ENCODE measurements around the gene TMPRSS11F. TPM values are rescaled to one million over a fixed set of nuclear protein-coding genes. Genes with fewer than 3 reads are reported as not detected.

Gene TMPRSS11F
- total and polyA plus RNA-seq, 9 of the 15 experiments (the other 6 are each of a cell fraction or from before 2014, with no cell fraction given) = 0.03 to 0.36 (median 0.07) TPM; not detected in 2

DNA sequence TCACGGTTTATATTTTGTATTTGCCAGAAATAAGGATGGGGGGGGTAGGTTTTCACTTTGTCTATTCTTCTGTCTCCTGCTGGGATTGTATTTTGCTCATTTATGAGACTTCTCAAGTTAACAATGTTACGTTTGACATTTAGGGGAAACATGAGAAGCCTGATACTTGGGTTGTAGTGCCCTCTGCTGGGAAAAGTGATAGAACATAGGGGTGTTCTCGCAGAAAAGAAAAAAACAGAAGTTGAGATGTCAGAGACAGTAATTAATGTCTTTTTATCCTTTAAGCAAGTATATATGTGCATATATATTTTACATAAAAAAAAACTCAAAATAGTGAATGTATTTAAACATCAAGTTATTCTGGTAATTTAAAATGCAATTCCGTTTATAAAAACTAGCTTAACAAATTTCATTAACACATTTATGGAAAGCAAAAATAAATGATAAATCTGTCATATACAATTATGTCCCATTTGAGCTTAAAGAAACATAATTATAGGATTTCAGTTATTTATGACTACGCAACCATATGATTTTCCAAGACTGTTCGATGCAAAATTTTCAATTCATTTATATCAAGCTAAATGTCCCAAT, 46.0 kb upstream of the TMPRSS11F start:
- Histone ChIP-seq H3K36me3 (ENCODE audit: control insufficient read depth, insufficient read depth, low read length) (no peaks in the 10 kb centered on the region), H4K20me1 (replicated peaks; ENCODE audit: control insufficient read depth, insufficient read depth, low read length) (no peaks in the 10 kb centered on the region), H3K27me3 (ENCODE audit: control insufficient read depth in 2 of 2, insufficient read depth in 2 of 2, low read length in 2 of 2) (no peaks in the 10 kb centered on the region; a peak in 1 of 5 replicates), H3K9me3 (replicated peaks; ENCODE audit: control insufficient read depth, insufficient read depth, low read depth, low read length) (no peaks in the 10 kb centered on the region), H3K4me1 (replicated peaks in 1 of 2; ENCODE audit: control insufficient read depth in 2 of 2, insufficient read depth in 2 of 2, low read length in 2 of 2) (no peaks in the 10 kb centered on the region), H3K27ac (ENCODE audit: extremely low read depth, low read depth, low read length) (no peak overlapping the region), H3K4me3 (no peak overlapping the region), H2AFZ (ENCODE audit: low read depth, low read length) (no peak overlapping the region), H3K9ac (ENCODE audit: insufficient read depth in 1 of 2, low read depth in 2 of 2, low read length in 2 of 2) (no peak overlapping the region), H3K79me2 (ENCODE audit: control insufficient read depth, insufficient read depth, low read length) (no peaks in the 10 kb centered on the region), H3K9me1 (ENCODE audit: control insufficient read depth, insufficient read depth, low read length) (no peaks in the 10 kb centered on the region), H3K4me2 (ENCODE audit: insufficient read depth, low read length) (no peak overlapping the region)
- in situ Hi-C loops (cut with MboI) = loop anchor here (10.0 kb wide), 1 partner anchor 191 kb away; no protein-coding TSS in a partner anchor
- WGBS (ENCODE audit: insufficient coverage, low coverage, missing lambda C conversion rate) = 0% methylated on average over 6 of the region's 6 CpGs
- DNase-seq (ENCODE audit: extremely low read depth in 1 of 4, low spot score in 3 of 4) = peak; percentile 47 to 74 (median 50)
- ChIA-PET CTCF (ENCODE audit: low intra/inter-chr PET ratio) (interaction anchor here (0.6 to 0.7 kb wide), 5 partner anchors 100 to 628 kb away, joined by 3 to 4 read pairs (median 3); no protein-coding TSS in a partner anchor), POLR2A (interaction anchor here (0.7 kb wide), 1 partner anchor 724 kb away, joined by 4 read pairs; no protein-coding TSS in a partner anchor)
- peak; percentile 88 for ATAC-seq
- no TSS peak for BruUV-seq (replicated peaks)
- FAIRE-seq = peak; percentile 29
- intact Hi-C loops (cut with micrococcal nuclease) = loop anchor here (1.0 to 10.0 kb wide), 6 partner anchors 98 to 623 kb away; no protein-coding TSS in a partner anchor
- TF ChIP-seq, protein P1, sequence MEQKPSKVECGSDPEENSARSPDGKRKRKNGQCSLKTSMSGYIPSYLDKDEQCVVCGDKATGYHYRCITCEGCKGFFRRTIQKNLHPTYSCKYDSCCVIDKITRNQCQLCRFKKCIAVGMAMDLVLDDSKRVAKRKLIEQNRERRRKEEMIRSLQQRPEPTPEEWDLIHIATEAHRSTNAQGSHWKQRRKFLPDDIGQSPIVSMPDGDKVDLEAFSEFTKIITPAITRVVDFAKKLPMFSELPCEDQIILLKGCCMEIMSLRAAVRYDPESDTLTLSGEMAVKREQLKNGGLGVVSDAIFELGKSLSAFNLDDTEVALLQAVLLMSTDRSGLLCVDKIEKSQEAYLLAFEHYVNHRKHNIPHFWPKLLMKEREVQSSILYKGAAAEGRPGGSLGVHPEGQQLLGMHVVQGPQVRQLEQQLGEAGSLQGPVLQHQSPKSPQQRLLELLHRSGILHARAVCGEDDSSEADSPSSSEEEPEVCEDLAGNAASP (IDR thresholded peaks at IDR 0.05) = no peak
- TF ChIP-seq EP400 (IDR thresholded peaks at IDR 0.05) = no peak
- TF ChIP-seq, protein P2, sequence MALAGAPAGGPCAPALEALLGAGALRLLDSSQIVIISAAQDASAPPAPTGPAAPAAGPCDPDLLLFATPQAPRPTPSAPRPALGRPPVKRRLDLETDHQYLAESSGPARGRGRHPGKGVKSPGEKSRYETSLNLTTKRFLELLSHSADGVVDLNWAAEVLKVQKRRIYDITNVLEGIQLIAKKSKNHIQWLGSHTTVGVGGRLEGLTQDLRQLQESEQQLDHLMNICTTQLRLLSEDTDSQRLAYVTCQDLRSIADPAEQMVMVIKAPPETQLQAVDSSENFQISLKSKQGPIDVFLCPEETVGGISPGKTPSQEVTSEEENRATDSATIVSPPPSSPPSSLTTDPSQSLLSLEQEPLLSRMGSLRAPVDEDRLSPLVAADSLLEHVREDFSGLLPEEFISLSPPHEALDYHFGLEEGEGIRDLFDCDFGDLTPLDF (CRISPR knock-in tag; IDR thresholded peaks at IDR 0.05) = no peak
- TF ChIP-seq, protein P3, sequence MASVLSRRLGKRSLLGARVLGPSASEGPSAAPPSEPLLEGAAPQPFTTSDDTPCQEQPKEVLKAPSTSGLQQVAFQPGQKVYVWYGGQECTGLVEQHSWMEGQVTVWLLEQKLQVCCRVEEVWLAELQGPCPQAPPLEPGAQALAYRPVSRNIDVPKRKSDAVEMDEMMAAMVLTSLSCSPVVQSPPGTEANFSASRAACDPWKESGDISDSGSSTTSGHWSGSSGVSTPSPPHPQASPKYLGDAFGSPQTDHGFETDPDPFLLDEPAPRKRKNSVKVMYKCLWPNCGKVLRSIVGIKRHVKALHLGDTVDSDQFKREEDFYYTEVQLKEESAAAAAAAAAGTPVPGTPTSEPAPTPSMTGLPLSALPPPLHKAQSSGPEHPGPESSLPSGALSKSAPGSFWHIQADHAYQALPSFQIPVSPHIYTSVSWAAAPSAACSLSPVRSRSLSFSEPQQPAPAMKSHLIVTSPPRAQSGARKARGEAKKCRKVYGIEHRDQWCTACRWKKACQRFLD (CRISPR knock-in tag; IDR thresholded peaks at IDR 0.05) = no peak
- no peak for TF ChIP-seq ZFX (CRISPR knock-in tag; IDR thresholded peaks at IDR 0.05)
- TF ChIP-seq ZNF324 (CRISPR knock-in tag; IDR thresholded peaks at IDR 0.05) = no peak
- TF ChIP-seq ZNF384 (IDR thresholded peaks at IDR 0.05; ENCODE audit: low read depth, low read length) = peak; percentile 83
- TF ChIP-seq, protein P4, sequence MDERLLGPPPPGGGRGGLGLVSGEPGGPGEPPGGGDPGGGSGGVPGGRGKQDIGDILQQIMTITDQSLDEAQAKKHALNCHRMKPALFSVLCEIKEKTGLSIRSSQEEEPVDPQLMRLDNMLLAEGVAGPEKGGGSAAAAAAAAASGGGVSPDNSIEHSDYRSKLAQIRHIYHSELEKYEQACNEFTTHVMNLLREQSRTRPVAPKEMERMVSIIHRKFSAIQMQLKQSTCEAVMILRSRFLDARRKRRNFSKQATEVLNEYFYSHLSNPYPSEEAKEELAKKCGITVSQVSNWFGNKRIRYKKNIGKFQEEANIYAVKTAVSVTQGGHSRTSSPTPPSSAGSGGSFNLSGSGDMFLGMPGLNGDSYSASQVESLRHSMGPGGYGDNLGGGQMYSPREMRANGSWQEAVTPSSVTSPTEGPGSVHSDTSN (CRISPR knock-in tag; IDR thresholded peaks at IDR 0.05; ENCODE audit: low read depth) = no peak
- TF ChIP-seq, protein P4 (tag; conservative IDR thresholded peaks at IDR 0.05; ENCODE audit: low read depth) = peak; percentile 94
- TF ChIP-seq, protein P5, sequence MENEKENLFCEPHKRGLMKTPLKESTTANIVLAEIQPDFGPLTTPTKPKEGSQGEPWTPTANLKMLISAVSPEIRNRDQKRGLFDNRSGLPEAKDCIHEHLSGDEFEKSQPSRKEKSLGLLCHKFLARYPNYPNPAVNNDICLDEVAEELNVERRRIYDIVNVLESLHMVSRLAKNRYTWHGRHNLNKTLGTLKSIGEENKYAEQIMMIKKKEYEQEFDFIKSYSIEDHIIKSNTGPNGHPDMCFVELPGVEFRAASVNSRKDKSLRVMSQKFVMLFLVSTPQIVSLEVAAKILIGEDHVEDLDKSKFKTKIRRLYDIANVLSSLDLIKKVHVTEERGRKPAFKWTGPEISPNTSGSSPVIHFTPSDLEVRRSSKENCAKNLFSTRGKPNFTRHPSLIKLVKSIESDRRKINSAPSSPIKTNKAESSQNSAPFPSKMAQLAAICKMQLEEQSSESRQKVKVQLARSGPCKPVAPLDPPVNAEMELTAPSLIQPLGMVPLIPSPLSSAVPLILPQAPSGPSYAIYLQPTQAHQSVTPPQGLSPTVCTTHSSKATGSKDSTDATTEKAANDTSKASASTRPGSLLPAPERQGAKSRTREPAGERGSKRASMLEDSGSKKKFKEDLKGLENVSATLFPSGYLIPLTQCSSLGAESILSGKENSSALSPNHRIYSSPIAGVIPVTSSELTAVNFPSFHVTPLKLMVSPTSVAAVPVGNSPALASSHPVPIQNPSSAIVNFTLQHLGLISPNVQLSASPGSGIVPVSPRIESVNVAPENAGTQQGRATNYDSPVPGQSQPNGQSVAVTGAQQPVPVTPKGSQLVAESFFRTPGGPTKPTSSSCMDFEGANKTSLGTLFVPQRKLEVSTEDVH (IDR thresholded peaks at IDR 0.05; ENCODE audit: low read depth, partially characterized antibody) = no peak
- TF ChIP-seq ASH1L (IDR thresholded peaks at IDR 0.05; ENCODE audit: borderline replicate concordance, low read depth, partially characterized antibody) = no peak
- no peak for TF ChIP-seq RB1 (IDR thresholded peaks at IDR 0.05; ENCODE audit: low read depth)

Data from K562 (cell line).